Measurements from ENCODE around the gene UBR2.
"Not testable (repeated sequence)": the region's sequence is repeated elsewhere in the genome, so short reads cannot be mapped to it uniquely, and the experiment has no call there.

The UBR2 gene

DNA sequence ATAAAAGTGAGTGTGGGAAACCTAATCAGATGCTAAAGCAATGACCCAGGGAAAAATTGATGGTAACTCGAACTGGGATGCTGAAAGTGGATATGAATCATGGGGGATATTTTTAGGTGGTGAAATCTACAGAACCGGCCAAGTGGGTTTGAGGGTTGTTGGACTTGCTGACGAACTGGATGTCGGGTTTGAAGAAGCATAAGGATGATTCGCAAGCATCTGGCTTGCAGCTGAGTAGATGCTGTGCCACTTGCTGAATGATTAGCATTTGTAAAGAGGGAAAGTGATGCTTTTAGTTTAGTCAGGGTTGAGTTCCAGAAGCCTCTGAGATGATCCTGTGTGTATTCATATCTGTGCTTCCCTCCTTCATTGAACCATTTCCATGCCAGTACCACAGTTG, 54.9 kb downstream of the UBR2 start:
- DNase-seq, result no peak

DNA sequence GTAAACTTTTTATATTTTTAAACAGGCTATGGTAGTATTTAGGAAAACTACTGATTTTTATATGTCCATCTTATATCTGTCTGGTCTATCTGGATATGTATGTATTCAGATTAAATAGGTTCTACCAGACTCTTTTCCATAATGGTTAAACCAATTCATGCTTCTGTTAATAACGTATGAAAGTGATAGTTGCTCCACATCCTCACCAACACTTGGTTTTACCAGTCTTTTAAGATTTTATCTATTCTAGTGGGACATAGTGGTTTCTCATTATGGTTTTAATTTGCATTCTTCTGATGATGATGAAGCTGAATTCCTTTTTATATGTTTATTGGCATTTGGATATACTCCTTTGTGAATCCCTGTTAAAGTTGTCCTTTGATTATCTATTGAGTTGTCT, 56.1 kb downstream of the UBR2 start:
- DNase-seq, result no peak

DNA sequence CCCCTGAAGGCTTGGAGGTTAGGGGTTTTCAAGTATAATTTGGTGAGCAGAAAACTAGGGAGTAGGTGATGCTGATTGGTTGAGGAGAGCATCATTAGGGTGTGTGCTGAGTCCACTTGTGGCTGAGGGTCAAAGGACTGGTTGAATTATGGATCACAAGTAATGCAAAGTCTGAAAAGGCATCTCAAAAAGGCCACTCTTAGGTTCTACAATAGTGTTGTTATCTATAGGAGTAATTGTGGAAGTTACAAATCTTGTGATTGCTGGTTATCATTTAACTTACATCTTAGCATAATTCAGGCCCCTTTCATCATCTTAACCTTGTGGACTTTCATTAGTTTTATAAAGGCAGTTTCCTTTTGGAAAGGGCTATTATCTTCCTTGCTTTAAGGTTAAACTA, 60.8 kb downstream of the UBR2 start:
- no peak for DNase-seq

DNA sequence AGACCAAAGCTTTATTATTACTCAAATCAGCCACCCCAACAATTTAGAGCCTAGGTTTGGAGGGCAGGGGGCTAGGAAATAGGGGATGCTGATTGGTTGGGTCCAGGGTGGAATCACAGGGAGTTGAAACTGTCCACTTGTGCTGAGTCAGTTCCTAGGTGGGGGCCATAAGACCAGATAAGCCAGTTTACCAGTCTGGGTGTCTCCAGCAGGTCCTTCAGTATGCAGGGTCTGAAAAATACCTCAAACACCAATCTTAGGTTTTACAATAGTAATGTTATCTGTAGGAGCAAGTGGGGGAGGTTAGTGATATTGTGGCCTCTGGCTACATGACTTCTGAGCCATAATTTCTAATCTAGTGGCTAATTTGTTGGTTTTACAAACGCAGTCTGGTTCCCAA, 63.2 kb downstream of the UBR2 start:
- DNase-seq, result no peak

DNA sequence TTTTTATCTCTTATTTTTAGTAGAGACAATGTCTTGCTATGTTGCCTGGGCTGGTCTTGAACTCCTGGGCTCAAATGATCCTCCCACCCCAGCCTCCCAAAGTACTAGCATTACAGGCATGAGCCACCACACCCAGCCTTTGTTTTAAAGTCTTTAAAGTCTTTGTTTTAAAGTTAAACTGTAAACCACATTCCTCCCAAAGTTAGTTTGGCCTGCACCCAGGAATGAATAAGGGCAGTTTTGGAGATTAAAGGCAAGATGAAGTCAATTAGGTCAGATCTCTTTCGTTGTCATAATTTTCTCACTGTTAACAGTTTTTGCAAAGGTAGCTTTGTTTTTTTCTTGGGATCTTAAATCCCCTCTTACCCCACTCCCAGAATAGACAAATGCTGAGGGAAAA, 63.8 kb downstream of the UBR2 start:
- no peak for DNase-seq

DNA sequence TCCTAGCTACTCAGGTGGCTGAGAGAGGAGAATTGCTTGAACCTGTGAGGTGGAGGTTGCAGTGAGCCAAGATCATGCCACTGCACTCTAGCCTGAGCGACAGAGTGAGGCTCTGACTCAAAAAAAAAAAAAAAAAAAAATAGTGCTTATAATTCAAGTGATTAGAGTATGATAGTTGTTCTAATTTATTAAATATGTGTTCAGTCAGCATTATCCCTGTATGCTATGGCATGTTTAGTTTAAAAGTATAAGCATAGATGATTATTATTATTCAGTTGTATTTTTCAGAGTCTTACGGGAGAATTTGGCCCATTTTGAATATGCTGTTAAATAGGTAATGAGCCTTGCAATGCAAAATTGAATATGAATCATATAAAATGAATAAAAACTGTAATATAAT, 64.8 kb downstream of the UBR2 start:
- DNase-seq, result no peak

DNA sequence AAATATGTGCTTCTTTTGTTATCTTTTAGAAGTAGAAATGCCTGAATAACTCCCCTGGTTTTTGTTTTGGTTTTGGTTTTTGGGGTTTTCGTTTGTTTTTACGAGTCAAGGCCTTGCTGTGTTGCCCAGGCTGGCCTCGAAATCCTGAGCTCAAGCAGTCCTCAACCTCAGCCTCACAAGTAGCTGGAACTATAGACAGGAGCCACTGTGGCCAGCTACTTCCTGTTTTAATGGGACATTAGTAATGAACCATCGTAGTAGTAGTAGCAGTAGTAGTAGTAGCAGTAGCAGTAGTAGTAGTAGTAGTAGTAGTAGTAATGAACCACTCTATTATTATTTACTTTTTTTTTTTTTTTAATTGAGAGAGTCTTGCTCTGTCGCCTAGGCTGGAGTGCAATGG, 66.0 kb downstream of the UBR2 start:
- DNase-seq, result no peak

DNA sequence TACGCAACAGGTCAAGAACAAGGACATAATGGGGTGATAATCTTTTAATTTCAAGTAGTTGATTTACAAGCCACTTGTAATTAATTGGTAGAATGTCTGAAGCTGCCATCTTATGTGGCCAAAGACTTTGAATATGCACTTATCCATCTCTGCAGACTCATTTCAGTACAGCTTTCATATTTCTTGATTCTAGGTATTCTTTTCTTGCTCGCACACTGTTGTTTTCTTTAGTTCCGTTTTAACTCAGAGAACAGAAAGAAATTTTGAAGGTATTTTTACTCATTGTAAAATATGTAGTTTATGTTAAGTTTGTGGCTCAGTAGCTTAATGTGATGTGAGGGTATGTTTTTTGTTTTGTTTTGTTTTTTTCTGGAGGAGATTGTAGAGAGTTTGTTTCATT, 73.9 kb downstream of the UBR2 start:
- no peak for DNase-seq

DNA sequence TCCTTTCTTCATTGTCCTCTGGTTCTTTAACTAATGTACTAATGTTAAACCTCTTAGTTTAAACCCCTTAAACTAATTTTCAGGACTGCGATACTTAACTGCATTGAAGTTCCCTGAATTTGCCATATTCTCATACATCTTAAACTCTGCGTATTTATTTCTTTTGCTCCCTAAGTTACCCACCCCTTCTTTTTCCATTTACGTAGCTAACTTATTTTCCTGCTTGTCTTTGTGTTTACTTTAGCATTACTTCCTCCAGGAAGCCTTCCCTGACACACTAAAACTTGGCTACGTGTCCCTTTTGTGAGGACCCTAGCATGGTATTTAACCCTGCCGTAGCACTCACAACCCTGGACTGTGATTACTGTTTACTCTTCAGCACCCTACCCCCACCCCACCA, 79.0 kb downstream of the UBR2 start:
- DNase-seq, result no peak

DNA sequence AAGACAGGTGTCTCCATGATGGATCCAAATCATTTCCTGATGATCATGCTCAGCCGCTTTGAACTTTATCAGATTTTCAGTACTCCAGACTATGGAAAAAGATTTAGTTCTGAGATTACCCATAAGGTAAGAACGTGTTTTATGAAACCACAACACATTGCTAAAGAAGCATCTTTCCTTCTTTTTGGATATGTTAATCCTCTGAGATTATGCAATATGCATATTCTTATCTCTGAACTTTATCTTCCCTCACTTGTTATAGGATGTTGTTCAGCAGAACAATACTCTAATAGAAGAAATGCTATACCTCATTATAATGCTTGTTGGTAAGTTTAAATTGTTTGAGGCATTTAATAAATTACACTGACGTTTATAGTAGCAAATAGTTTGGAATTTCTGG, 80.4 kb downstream of the UBR2 start:
- no peak for DNase-seq

DNA sequence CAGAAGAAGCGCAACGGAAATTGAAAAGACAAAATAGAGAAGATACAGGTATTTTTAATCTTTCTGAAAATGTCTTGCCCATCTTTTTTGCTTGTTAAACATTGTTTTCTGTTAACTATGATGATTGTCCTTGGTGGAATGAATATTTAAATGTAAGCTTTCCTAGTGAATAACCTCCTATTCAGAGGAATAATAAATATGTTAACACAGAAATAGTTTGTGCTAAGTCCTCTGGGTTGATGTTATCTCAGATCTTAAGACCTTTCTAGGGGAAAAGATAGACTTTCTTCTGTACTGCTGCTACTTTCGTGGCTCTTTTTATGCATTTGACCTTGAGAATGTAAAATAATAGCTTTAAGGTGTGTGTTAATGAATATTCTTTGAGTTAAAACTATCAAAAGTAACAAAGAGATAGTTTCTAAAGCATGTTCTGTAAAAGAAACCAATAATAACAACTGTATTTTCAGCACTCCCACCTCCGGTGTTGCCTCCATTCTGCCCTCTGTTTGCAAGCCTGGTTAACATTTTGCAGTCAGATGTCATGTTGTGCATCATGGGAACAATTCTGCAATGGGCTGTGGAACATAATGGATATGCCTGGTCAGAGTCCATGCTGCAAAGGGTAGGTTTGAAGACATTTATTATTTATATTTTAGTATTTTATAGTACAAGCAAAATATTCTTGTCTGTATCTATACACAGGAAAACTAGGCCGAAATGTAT, 88.4 kb downstream of the UBR2 start:
- no peak for DNase-seq

DNA sequence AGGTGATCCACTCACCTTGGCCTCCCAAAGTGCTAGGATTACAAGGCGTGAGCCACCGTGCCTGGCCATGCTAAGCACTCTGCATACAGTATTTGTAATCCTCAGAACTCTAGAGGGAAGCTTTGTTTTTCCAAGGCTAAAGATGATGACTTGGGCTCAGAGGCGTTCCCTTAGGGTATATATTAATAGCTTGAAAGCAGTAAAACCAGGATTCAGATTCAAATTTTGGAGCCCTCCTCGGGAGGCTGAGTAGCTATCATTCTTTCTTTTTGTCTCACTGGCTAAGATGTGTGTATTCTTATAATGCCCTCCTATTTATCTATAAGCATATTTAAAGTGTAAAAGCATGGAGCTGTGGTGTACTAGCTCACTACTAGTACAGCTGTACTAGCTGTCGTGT, 90.0 kb downstream of the UBR2 start:
- DNase-seq, result no peak

DNA sequence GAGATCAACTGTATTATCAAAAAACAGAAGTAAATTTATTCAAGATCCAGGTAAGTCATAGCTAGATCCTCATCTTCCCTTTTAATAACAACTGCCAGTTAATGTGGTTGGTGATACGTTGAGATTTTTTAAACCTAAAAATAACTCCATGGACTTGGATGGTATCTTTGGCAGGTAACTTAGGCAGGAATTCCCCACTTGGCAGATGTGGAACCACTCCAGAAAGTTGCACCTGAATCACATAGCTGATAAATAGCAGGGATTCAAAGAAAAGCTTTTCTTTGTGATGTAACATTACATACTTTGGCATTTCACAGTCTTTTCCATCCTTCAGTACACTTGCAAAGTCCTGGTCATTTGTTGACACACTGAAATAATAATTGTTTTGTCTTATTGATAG, 96.0 kb downstream of the UBR2 start:
- DNase-seq, result no peak

DNA sequence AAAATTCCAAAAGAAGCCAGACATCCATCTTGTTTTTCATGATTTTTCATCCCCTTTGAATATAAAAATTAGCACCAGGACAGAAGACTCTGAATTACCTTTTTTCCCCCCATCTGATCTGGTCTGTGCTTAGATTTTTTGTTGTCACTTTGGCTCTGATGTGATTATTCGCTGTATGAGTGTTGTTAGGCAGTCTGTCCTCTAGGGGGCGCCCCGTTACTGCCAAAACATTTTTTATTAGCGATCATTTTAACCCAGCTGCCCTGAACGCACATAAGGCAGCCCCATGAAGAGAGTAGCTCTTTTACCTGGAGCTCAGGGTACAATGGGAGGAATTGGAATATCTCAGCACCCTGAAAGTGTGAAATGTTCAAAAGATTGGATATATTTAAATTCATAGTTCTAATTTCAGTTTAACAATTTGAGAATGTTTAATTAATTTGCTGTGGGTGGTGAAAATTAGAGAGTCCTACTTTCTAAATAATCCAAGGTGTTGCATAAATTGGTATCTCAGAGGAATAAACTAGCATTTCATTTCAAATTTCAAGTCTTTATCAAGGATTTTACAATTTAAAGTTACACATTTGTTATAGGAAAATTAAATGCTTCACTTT, 97.8 kb downstream of the UBR2 start:
- DNase-seq, result peak; percentile 66

DNA sequence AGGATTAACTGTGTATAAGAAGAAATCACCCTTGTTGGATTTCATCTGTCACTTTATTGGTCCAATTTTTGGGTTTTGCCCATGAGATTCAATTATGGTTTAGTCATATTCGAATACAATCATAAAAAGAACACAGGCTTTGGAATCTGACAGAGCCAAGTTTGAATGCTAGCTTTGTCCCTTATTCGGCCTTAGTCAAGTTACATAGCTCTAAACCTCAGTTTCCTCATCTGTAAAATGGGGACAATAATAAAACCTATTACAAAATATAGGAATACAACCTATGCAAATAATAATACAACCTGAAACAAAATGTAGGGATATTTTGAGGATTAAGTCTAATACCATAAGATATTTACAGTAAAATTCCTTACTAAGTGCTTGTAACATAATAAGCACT, 100.9 kb downstream of the UBR2 start:
- DNase-seq, result no peak

DNA sequence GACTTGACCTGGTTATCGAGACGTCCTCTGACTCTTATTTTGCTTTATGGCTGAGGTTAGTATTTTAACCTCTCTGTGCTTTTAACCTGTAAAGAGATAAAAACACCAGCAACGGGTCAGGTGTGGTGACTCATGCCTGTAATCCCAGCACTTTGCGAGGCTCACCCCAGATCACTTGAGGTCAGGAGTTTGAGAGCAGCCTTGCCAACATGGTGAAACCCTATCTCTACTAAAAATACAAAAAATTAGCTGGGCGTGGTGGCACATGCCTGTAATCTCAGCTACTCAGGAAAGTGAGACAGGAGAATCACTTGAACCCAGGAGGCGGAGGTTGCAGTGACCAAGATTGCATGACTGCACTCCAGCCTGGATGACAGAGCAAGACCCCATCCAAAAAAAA, 110.5 kb downstream of the UBR2 start:
- not testable (repeated sequence) for DNase-seq

DNA sequence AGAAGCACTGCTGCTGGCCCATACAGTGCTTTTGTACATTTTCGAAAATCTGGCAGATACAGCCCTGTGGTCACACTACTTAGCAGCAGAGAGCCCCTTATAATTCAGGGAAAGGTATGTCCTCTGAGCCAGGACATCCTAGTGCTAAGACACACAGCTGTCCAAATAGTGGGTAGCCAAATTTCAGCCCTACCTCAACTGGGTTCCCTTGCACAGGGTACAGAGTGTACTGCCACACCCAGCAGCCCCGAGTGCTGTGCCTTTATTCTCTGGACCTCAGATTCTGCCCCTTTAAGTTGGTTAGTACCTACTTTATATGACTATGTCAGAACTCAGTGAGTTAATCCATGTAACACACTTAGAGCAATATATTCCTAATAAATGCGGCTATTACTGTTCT, 111.0 kb downstream of the UBR2 start:
- DNase-seq, result no peak

DNA sequence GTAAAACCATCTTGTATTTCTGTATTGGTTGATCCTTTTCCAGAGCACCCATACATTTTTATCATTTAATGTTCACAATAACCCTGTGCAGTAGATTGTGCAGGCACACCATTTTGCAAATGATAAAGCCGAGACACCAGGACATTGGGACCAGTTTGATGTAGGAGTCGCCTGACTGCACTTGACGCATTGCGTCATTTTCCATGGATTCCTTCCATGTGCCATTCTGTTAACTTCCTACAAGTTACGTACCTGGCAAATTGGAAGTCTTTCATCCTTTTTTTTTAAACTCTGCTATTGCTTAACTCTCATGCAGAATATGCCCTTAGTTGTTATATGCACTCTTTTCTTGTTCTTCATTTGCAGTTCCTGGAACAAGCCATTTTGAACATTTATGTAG, 115.5 kb downstream of the UBR2 start:
- DNase-seq, result no peak

DNA sequence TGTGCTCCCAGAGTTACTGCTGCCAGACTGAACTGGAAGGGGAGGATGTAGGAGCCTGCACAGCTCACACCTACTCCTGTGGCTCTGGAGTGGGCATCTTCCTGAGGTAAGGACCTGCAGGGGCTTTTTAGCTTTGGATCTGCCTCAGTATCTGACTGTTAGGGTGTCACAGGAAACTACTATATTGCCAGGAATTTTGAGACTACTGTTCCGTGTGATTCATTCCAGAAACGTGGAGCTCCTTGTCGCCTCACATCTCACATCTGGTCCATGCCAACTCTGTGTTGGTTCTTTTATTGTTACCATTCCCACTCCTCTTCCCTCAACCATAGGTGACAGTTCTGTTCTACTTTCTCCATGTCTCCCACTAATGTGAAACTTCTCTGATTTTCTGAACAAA, 124.5 kb downstream of the UBR2 start:
- no peak for DNase-seq

DNA sequence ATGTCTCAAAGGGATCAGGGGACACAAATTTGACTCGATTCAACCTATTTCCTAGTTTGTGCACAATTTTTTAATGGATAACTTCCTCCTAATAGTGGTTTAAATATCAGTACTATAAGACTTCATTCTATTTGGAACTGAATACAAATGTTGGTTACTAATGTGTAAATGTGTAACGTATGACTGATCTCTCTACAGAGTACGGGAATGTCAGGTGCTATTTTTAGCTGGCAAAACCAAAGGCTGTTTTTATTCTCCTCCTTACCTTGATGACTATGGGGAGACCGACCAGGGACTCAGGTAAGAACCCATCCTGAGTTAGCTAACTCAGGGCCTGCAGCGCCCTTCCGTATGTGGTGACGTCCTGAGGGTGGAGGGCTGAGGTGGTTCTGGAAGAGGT, 125.5 kb downstream of the UBR2 start:
- no peak for DNase-seq

DNA sequence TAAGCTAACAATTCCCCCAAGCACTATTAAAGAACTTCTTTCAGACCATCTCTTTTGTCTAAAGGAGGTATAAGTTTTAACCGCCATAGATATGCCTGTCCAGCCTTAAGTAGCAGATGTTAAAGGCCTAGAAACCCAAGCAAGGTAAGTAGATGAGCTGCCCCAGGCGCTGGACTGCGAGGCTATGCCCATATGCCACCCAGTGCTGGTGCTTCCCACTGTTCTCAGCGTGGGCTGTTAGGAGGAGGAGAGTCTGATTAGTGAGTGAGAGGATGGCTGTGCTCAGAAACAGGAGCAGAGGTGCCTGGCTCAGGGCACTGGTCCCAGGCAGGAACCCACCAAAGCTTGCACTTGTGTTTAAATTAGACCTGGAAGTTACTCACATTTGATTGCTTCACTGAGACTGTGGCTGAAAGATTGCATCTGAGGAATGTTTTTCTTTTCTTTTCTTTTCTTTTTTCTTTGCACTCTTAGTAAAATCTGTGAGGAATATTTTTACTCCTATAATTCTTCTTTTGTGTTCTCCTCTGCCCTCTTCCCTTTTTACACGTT, 126.4 kb downstream of the UBR2 start:
- DNase-seq, result no peak

DNA sequence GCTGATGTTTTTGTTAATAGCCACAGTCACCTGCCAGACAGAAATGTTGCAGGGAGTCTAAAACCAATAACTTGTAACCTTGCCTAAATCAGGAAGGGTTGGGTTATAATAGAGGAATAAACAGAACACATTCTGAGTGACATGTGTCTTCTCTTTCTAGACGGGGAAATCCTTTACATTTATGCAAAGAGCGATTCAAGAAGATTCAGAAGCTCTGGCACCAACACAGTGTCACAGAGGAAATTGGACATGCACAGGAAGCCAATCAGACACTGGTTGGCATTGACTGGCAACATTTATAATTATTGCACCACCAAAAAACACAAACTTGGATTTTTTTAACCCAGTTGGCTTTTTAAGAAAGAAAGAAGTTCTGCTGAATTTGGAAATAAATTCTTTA, 127.0 kb downstream of the UBR2 start:
- no peak for DNase-seq

DNA sequence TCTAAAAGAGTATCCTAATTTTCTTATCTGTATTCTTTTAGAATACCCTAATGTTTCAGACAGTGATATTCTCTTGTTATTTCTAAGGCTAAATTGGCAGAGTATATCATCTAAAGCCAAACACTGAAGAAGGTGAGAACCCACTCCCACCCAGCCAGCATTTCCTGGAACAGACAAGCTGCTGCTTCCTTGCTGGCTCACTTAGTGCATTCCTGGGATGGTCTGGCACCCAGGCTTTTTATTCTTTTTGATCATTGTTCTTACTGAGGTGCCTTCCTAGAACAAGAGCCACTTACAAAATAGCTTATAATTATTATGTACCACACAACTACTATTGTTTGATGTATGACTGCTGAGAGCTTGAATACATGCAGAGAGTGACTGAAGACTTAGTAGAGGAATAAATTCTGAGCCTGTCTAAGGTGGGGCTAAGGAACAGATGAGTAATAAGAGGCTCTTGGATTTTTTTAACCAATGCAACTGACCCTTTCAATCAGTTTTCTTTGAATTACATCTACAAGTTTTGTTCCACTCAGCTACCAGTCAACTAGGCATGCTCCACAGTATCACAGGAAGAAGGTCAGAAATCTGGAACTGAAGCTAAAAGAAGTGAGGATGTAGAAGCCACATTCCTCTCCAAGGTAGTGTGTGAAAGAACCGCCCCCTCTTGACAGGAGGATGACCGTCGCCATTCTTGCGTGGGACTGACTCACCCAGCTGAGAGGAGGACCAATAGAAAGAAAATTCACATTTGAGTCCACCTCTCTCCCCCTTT, 128.5 kb downstream of the UBR2 start:
- DNase-seq, result no peak

DNA sequence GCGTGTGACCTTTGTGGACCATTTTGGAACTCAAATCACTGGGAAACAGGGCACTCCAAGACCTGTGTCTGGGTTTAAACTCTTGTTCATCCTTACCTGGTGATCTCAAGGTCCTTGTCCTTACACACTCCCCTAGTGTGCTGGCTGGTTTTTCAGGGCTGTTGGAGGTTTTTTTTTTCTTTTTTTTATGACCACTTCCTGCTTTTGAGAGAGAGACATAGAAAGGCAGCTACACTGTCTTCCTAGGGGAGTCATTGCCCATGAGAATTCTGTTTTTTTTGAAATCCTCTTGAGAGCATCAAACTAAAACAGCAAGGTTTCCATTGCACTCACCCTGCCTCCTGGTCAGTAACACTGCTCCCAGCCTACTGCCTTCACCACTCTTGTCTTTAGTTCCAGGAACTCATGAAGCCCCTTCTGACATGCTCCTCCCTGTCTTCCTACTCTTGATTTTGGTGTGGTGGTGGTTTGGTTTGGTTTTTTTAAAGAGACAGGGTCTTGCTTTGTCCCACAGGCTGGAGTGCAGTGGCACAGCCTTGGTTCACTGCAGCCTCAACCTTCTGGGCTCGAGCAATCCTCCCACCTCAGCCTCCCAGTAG, 130.0 kb downstream of the UBR2 start:
- no peak for DNase-seq
